Activated naive CD8-positive, alpha-beta T cell treated with anti-CD3 and anti-CD28 coated beads for 36 hours (primary cell): ENCODE measurements around the gene IRF4. TPM values are rescaled to one million over a fixed set of nuclear protein-coding genes. Genes with fewer than 3 reads are reported as not detected.
"Not testable (repeated sequence)": the region's sequence is repeated elsewhere in the genome, so short reads cannot be mapped to it uniquely, and the experiment has no call there.

Experiments
- DNase-seq: peaks from one replicate; pipeline ENCODE4 v3.0.0; 2021
- H3K27ac Mint-ChIP-seq: one replicate; pipeline ENCODE4 v1.8.0; 2022; ENCODE audit warnings: mild to moderate bottlenecking, moderate library complexity, mixed read lengths
- H3K27me3 Mint-ChIP-seq: one replicate; pipeline ENCODE4 v1.8.0; 2022; ENCODE audit warnings: mild to moderate bottlenecking, mixed read lengths
- H3K36me3 Mint-ChIP-seq: one replicate; pipeline ENCODE4 v1.8.0; 2021; ENCODE audit warnings: mild to moderate bottlenecking, mixed read lengths
- H3K4me1 Mint-ChIP-seq: one replicate; pipeline ENCODE4 v1.8.0; 2021; ENCODE audit warnings: mixed read lengths
- H3K4me3 Mint-ChIP-seq: one replicate; pipeline ENCODE4 v1.8.0; 2022; ENCODE audit warnings: mild to moderate bottlenecking, moderate library complexity, mixed read lengths
- H3K9me3 Mint-ChIP-seq: one replicate; pipeline ENCODE4 v1.8.0; 2022; ENCODE audit warnings: mixed read lengths
- total RNA-seq, 2 experiments: library from RNA; stranded (reverse); gene quantifications; one replicate each; pipeline ENCODE4 v1.2.3, GENCODE V29; 2021

IRF4 gene
- total RNA-seq, 2 experiments from 2014 or later = 432 to 438 TPM

DNA sequence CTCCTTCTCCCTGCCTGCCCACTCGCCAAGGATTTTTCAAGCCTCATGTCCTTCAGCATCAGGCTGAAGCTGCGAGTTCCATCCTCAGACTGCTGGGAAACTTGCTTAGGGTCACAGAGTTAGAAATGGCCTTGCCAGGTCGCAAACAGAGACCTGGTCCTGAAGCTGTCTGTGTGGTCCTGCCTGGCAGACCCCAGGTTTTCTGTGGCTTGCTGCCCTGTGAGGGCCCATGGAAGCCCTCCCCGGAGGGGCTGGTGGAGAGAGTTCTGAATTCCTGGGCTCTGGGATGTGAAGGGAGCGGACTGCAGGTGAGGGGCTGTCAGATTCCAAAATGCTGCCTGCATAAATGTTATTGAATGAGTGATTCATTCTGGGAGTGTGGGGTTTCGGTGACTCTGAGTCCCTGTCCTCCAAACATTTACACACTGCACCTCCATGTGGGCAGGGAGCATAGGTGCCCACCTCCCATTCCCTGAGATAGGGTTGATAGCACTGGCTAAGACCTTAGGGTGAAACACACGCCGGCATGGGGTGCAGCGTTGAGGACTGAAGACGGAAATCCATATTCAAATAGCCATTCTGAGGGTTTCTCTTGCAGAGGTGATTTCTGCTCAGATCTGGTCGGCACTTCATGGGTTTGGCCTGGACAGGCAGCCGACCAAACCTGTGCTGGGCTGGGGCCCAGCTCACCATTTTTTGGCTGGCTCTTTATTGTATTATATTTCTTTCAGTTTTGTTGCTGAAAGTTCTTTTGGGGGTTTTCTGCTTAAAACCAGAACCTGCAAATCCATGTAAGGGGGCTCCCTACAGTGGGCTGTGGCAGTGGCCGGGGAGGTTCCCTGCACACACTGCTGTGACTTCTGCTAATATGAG is 21.8 kb upstream of the IRF4 start:
- no peak overlapping the region for H3K27ac Mint-ChIP-seq

DNA sequence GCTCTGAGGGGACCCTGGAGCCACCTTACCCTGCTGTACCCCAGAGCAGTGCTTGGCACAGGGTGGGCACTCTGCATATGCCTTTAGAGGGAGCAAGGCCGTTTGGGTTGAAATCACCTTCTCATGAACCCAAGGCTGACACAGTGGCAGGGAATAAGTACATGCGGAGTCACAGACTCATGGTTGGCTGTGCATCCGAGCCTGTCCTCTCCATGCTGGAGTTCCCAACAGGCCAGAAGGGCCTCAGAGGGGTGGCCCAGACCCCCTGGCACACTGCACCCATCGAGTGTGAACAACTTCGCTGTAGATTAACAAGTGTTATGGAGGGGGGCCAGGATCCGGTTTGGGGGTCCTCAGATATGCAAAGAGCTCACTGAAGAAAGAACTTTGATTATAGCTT is 21.0 kb upstream of the IRF4 start:
- no peaks in the 10 kb centered on the region for H3K9me3 Mint-ChIP-seq
- H3K27me3 Mint-ChIP-seq = peaks cover 37% of the 10 kb centered on the region
- DNase-seq = no peak
- no peak overlapping the region for H3K27ac Mint-ChIP-seq
- H3K4me3 Mint-ChIP-seq = no peak overlapping the region
- H3K36me3 Mint-ChIP-seq = no peaks in the 10 kb centered on the region
- no peaks in the 10 kb centered on the region for H3K4me1 Mint-ChIP-seq

More for the DNA sequence above, 21.8 kb upstream of the IRF4 start:
- no peak for DNase-seq
- Mint-ChIP-seq H3K36me3 (no peaks in the 10 kb centered on the region), H3K27me3 (peaks cover 30% of the 10 kb centered on the region), H3K9me3 (no peaks in the 10 kb centered on the region), H3K4me1 (no peaks in the 10 kb centered on the region), H3K4me3 (no peak overlapping the region)

DNA sequence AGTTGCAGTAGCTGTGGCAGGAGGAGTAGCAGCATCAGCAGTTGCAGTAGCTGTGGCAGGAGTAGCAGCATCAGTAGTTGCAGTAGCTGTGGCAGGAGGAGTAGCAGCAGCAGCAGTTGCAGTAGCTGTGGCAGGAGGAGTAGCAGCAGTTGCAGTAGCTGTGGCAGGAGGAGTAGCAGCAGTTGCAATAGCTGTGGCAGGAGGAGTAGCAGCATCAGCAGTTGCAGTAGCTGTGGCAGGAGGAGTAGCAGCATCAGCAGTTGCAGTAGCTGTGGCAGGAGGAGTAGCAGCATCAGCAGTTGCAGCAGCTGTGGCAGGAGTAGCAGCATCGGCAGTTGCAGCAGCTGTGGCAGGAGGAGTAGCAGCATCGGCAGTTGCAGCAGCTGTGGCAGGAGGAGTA is 19.7 kb upstream of the IRF4 start:
- peaks cover 41% of the 10 kb centered on the region for H3K27me3 Mint-ChIP-seq
- H3K36me3 Mint-ChIP-seq, DNase-seq, H3K27ac Mint-ChIP-seq, H3K4me3 Mint-ChIP-seq, H3K4me1 Mint-ChIP-seq, H3K9me3 Mint-ChIP-seq: not testable (repeated sequence)

DNA sequence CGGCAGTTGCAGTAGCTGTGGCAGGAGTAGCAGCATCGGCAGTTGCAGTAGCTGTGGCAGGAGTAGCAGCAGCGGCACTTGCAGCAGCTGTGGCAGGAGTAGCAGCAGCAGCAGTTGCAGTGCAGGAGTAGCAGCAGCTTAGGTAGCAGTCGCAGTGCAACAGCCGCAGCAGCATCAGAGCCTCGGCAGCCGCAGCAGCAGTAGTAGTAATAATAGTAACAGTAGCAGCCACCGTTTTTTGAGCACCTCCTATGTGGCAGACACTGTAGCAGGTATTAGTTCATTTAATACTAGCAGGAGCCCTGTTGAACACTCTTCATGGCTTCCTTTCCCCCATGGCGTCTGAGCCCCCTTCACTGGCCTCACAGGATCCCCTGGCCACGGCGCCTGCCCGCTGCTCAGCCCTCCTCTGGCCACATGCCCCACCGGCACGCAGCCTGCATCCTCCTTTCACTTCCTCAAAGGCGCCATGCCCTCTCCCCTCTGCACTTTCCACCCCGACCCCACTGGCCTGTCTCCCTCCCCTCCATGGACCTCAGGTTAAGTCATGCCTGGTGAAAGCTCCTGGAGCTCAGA is 19.1 kb upstream of the IRF4 start:
- no peak overlapping the region for H3K27ac Mint-ChIP-seq
- H3K4me1 Mint-ChIP-seq = peaks cover 7% of the 10 kb centered on the region
- H3K4me3 Mint-ChIP-seq = no peak overlapping the region
- no peak for DNase-seq
- H3K27me3 Mint-ChIP-seq = peaks cover 41% of the 10 kb centered on the region
- H3K36me3 Mint-ChIP-seq = no peaks in the 10 kb centered on the region
- no peaks in the 10 kb centered on the region for H3K9me3 Mint-ChIP-seq

DNA sequence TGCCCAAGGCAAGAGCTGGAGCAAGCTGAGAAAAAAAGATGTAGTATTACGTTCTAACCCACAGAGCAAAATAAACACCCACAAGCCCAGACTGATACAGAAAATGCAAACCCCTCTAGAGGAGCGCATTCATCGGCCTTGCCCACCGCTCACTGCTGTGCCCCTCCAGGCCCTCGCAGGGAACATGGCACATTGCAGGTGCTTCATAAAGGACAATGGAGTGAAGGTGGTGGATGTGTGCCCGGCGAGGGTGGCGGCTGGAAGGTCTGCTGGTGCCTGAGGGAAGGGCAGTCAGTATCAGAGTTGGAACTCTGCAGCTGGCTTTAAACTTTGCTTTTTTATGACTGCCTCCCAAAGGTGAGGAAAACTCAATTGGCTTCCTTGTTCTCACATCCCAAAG is 18.5 kb upstream of the IRF4 start:
- Mint-ChIP-seq H3K27me3 (peaks cover 38% of the 10 kb centered on the region), H3K27ac (no peak overlapping the region), H3K4me3 (no peak overlapping the region), H3K9me3 (no peaks in the 10 kb centered on the region), H3K36me3 (no peaks in the 10 kb centered on the region), H3K4me1 (peaks cover 7% of the 10 kb centered on the region)
- DNase-seq = no peak

DNA sequence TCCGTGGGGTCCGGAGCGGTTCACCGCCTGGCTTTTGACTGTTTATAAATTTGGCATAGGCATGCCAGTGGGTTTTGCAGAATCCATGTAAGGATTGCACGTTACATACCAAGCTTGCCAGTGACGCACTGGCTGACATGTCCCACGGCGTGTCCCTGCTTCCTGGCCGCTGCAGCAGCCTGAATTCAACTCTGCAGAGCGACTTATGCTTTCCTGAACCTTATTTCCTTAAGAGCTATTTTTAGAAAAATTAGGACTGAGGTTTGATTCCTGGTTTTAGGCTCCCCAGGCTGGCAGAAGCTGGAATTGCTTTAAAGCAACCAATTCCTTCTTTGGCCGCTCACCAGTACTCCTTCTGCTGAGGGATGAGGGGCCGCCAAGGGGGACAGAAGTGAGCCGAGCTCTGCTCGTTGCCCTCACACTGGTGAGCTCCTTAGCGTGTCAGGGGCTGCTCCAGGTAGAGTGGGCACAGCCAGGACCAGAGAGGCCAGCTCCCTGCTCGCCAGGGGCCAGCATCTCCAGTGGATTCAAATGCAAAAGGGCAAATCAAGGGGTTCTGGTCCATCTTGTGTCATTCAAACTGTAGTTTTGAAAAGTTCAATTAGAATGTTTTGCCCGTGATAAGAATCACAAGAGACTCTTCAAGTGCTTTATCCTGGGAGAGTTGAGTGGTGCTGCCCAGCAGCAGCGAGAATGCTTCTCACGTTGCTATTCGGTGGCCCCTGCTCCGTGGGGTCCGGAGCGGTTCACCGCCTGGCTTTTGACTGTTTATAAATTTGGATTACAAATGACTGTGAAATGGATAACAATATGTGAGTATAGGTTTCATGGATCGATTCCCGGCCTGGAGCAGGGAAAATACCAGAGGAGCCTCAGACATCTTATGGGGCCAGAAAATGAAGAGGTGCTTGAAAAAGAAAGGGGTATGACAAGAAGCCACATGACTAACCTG is 17.5 kb upstream of the IRF4 start:
- Mint-ChIP-seq H3K27ac (no peak overlapping the region), H3K4me1 (peaks cover 9% of the 10 kb centered on the region), H3K27me3 (peaks cover 36% of the 10 kb centered on the region), H3K4me3 (no peak overlapping the region), H3K36me3 (no peaks in the 10 kb centered on the region), H3K9me3 (no peaks in the 10 kb centered on the region)
- no peak for DNase-seq

DNA sequence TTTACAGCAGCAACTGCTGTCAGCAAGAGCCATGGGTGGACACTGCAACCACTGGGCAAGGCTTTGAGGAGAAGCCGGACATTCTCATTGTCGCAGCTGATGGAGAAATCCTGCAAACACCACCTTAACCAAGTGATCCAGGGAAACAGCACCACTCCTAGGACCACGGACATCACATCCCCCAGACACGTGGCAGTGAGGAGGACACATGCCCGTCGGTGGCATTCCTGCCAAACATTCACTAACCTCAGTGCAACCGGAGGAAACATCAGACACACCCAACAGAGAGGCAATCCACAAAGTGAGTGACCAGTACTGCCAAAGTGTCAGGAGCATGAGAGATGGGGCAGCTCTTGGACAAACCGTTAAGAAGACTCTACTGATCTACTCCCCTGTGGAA is 16.6 kb upstream of the IRF4 start:
- DNase-seq = no peak
- peaks cover 36% of the 10 kb centered on the region for H3K27me3 Mint-ChIP-seq
- no peaks in the 10 kb centered on the region for H3K36me3 Mint-ChIP-seq
- H3K27ac Mint-ChIP-seq = no peak overlapping the region
- H3K4me1 Mint-ChIP-seq = peaks cover 9% of the 10 kb centered on the region
- H3K9me3 Mint-ChIP-seq = no peaks in the 10 kb centered on the region
- no peak overlapping the region for H3K4me3 Mint-ChIP-seq

DNA sequence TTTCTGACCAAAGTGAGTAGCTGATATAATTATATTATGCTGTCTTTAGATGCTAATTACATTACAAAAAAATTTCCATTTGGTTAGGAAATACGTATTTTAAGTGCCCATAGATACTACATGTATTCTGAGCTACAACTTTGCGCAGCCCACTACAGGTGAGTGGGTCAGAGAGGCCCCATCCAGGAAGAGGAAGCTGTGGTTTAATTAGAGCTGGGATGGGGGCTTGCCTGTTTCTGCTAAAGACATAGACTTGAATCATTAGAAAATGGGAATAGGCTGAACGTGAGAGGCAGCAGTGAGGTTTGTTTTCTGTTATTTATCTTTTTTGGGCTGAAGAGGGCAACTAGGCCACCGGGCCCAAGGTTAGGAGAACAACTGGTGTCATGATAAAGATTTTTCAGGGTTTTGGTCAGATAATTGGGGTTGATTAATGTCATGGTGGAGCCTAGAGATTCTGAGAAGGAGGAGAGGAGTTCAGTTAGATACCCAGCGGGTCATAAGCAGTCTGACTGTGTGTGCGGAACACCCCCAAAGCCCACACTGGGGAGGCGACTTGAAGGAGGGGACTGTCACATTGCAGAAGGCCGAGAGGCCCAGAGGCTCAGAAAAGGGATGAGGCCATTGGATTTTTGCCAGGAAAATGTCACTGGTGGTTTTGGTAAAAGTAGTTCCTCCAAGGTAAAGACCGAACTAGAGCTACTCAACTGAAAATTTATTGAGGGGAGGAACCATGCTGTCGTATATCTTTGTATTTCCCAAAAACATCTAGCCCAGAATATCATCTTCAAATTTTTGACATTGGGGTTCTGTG is 14.5 kb upstream of the IRF4 start:
- no peak for DNase-seq
- no peaks in the 10 kb centered on the region for H3K36me3 Mint-ChIP-seq
- no peaks in the 10 kb centered on the region for H3K9me3 Mint-ChIP-seq
- H3K27ac Mint-ChIP-seq = no peak overlapping the region
- H3K4me1 Mint-ChIP-seq = peaks cover 9% of the 10 kb centered on the region
- H3K27me3 Mint-ChIP-seq = peaks cover 40% of the 10 kb centered on the region
- no peak overlapping the region for H3K4me3 Mint-ChIP-seq

DNA sequence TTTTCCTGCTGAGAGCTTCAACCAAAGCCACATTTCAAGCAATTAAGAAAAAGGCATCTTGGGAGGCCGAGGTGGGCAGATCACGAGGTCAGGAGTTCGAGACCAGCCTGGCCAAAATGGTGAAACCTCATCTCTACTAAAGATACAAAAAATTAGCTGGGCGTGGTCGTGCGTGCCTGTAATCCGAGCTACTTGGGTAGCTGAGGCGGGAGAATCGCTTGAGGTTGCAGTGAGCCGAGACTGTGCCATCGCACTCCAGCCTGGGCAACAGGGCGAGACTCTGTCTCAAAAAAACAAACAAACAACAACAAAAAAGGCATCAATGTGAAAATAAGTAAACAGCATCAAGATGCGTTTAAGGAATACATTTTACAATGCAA is 13.9 kb upstream of the IRF4 start:
- H3K27me3 Mint-ChIP-seq = peaks cover 37% of the 10 kb centered on the region
- H3K27ac Mint-ChIP-seq, H3K36me3 Mint-ChIP-seq, H3K4me3 Mint-ChIP-seq, H3K4me1 Mint-ChIP-seq, H3K9me3 Mint-ChIP-seq, DNase-seq: not testable (repeated sequence)

DNA sequence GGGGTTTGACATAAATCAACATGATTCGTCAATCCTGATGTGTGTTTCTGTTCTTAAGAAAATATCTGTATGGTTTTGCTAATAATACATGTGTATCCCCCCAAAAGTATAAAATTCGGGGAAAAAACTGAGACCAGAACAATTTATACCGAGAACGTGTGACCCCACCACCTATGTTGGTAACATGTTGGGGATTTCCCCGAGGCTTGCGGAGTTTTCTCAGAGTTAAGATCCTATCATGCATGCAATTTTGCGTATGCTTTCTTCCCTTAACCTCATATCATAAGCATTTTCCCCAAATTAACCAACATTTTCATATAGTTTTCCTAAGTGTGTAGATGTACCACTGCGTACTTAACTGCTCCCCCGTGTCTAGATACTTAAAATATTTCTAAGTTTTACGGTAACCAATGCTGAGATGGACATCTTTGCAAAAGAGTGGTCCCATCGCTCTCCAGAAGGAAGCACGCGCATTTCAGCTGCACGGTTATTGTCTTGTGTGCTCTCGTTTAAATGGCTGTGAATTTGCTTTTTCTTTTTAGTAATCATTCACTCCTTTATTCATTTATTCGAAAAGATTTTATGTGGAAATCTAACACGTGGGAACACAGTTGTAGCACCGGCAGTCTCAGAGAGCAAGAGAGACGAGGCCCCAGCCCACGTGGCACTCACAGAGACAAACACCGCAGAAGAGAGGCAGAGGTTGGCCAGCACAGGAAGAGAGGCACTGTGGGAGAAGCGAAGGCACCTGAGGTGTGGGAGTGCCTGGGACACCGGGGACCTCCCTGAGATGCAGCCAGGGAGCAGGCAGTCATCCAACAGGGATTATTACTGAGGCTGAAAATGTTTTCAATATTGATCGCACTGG is 13.2 kb upstream of the IRF4 start:
- Mint-ChIP-seq H3K27ac (no peak overlapping the region), H3K27me3 (peaks cover 31% of the 10 kb centered on the region), H3K4me1 (peaks cover 9% of the 10 kb centered on the region), H3K4me3 (no peak overlapping the region), H3K36me3 (no peaks in the 10 kb centered on the region), H3K9me3 (no peaks in the 10 kb centered on the region)
- DNase-seq = no peak

DNA sequence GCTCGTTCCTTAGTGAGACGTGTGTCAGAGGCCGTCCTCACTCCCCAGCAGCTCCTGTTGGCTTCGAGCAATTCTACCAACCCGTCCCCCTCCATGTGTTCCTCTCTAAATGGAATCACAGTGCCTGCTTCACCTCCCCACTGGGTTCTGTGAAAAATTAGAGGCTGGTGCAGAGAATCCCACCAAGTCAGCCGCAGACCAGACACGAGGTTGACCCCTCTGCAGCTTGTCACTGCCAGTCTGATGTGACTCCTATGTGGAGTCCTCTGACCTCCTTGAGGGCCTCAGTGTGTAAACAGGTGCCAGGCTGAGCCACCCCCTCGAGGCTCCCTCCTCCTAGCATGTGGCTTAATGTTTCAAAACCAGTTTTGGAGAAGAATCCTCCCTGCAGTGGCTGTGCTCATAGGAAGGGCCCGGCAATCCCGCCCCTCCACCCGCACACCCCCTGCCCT is 12.6 kb upstream of the IRF4 start:
- Mint-ChIP-seq H3K4me3 (no peak overlapping the region), H3K36me3 (no peaks in the 10 kb centered on the region), H3K27me3 (peaks cover 30% of the 10 kb centered on the region), H3K27ac (no peak overlapping the region), H3K9me3 (no peaks in the 10 kb centered on the region), H3K4me1 (peaks cover 9% of the 10 kb centered on the region)
- DNase-seq = no peak

DNA sequence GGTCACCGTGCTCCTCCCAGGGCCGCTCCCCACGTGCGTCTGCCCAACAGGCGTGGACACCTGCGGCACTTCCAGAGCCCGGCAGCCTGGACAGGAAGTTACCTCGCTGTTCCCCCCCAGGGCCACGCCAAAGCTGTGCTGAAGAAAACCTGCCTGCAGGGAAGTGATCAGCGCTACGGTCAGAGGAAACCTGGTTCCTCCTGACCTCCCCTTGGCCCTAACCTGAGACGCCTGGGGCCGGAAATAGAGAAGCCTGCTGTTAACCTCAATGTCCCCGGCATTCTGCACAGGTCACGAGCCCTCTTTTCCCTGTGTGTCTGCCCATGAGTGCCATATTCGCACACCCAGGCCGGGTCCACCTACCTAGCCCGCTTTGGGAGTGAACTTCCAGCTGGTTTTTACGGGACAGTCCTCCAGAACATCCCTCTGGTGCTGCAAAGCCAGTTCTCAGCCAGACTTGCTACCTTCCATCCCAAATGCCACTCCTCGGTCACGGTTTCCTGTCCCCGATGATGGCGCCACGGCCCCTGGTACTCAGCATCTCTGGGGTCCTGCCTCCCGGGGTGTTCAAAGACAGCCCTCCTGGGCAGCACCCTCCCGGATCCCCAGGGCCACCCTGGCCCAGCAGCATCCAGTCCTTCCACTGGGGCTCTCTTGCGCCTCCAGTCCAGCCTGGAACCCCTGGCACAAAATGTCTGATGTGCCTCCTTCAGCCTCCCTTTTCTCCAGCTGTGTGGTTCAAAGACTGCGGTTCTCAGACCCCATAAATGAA is 12.0 kb upstream of the IRF4 start:
- Mint-ChIP-seq H3K27me3 (peaks cover 25% of the 10 kb centered on the region), H3K27ac (no peak overlapping the region)

More for the DNA sequence above, 12.0 kb upstream of the IRF4 start:
- Mint-ChIP-seq H3K4me3 (no peak overlapping the region), H3K9me3 (no peaks in the 10 kb centered on the region), H3K4me1 (peaks cover 9% of the 10 kb centered on the region), H3K36me3 (no peaks in the 10 kb centered on the region)
- no peak for DNase-seq
